ENCODE results near the gene AIRE. TPM values are rescaled to one million over a fixed set of nuclear protein-coding genes. Genes with fewer than 3 reads are reported as not detected.

Gene AIRE
- total and polyA plus RNA-seq, 4 donors: 0.05 TPM; not detected in 3

DNA sequence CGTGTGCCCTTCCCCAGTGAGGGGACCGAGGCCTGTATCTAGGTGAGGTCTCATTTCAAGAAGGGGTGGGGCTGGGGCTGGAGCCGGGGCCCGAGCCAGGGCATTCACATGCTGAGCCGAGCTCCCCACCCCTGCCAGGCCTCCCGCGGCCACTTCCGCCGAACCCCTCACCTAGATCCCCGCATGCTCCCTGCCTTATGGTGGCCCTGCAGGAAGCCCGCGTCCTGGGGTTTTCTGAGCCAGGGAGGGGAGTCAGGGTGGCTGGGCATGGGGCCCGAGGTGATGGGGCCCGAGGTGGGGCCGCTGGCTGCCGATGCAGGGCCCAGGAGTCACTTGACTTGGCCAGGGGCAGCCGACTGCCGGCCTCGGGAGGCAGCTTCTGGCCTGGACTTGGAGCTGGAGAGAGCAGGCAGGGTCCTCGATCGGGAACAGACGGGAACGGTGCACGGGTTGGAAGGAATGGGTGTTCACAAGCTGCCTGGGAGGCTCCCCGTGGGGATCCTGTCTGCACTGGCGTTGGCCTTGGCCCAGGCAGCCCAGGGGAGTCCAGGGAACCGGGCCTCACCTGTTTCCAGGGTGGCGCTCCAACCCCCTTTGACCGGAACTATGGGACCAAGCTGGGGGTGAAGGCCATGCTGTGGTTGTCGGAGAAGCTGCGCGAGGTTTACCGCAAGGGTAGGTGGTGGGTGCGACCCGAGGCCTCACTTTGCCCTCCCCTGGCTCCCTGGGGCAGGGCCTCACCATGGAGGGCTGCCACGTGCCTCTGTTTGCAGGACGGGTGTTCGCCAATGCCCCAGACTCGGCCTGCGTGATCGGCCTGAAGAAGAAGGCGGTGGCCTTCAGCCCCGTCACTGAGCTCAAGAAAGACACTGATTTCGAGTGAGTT lies 40.0 kb downstream of the AIRE start:
- Histone ChIP-seq H3K36me3 (ENCODE audit: control insufficient read depth in 4 of 4, insufficient read depth in 3 of 4, low read depth in 1 of 4, low read length in 3 of 4) (peaks cover 2 to 47% (median 25%) of the 10 kb centered on the region in 4 donors), H3K9me3 (ENCODE audit: control insufficient read depth in 4 of 4, low read length in 3 of 4) (no peaks in the 10 kb centered on the region), H3K4me3 (ENCODE audit: low read depth in 1 of 3, low read length in 3 of 3) (no peak overlapping the region), H3K27ac (ENCODE audit: low read depth in 1 of 2, low read length in 2 of 2) (no peak overlapping the region), H3K27me3 (ENCODE audit: control insufficient read depth in 4 of 4, insufficient read depth in 4 of 4, low read length in 3 of 4) (no peaks in the 10 kb centered on the region), H3K4me1 (ENCODE audit: control insufficient read depth in 4 of 4, insufficient read depth in 4 of 4, low read length in 3 of 4) (no peaks in the 10 kb centered on the region), H3K9ac (ENCODE audit: low read depth in 1 of 2, low read length in 2 of 2) (no peak overlapping the region)
- whole genome bisulfite sequencing: 95% methylated on average over 44 of the region's 44 CpGs
- DNase-seq (ENCODE audit: low spot score): no peak
- no peak for TF ChIP-seq GABPA (IDR thresholded peaks at IDR 0.05 in 1 of 2, conservative IDR thresholded peaks at IDR 0.05 in 1 of 2)
- TF ChIP-seq EGR1 (IDR thresholded peaks at IDR 0.05; ENCODE audit: low read depth in 2 of 2): no peak
- TF ChIP-seq RAD21 (IDR thresholded peaks at IDR 0.05): no peak
- no peak for TF ChIP-seq TAF1 (conservative IDR thresholded peaks at IDR 0.05)
- TF ChIP-seq NR2F2 (IDR thresholded peaks at IDR 0.05): no peak

DNA sequence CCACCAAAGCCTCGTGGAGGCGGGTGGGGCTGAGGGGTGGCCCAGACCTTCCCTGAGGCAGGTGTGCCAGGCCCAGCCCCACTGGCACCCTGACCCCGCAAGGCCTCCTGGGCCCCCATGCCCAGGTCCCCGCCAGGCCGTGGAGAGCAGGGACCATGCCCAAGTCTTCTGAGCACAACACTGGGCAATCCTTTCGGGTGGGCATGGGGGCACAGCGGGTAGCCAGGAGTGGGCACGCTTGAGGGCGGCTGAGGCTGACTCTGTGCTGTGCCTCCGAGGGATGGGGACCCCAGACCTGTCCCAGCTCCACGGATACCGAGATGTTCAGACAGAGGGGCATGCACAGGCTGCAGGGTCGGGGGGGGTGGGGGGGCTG lies 40.6 kb downstream of the AIRE start:
- Histone ChIP-seq H3K9ac (ENCODE audit: low read depth in 1 of 2, low read length in 2 of 2) (no peak overlapping the region), H3K4me1 (ENCODE audit: control insufficient read depth in 4 of 4, insufficient read depth in 4 of 4, low read length in 3 of 4) (no peaks in the 10 kb centered on the region), H3K9me3 (ENCODE audit: control insufficient read depth in 4 of 4, low read length in 3 of 4) (no peaks in the 10 kb centered on the region), H3K27ac (ENCODE audit: low read depth in 1 of 2, low read length in 2 of 2) (no peak overlapping the region), H3K27me3 (ENCODE audit: control insufficient read depth in 4 of 4, insufficient read depth in 4 of 4, low read length in 3 of 4) (no peaks in the 10 kb centered on the region), H3K4me3 (ENCODE audit: low read depth in 1 of 3, low read length in 3 of 3) (no peak overlapping the region), H3K36me3 (ENCODE audit: control insufficient read depth in 4 of 4, insufficient read depth in 3 of 4, low read depth in 1 of 4, low read length in 3 of 4) (peaks cover 2 to 43% (median 23%) of the 10 kb centered on the region in 4 donors)
- no peak for DNase-seq (ENCODE audit: low spot score)
- TF ChIP-seq, protein P1, sequence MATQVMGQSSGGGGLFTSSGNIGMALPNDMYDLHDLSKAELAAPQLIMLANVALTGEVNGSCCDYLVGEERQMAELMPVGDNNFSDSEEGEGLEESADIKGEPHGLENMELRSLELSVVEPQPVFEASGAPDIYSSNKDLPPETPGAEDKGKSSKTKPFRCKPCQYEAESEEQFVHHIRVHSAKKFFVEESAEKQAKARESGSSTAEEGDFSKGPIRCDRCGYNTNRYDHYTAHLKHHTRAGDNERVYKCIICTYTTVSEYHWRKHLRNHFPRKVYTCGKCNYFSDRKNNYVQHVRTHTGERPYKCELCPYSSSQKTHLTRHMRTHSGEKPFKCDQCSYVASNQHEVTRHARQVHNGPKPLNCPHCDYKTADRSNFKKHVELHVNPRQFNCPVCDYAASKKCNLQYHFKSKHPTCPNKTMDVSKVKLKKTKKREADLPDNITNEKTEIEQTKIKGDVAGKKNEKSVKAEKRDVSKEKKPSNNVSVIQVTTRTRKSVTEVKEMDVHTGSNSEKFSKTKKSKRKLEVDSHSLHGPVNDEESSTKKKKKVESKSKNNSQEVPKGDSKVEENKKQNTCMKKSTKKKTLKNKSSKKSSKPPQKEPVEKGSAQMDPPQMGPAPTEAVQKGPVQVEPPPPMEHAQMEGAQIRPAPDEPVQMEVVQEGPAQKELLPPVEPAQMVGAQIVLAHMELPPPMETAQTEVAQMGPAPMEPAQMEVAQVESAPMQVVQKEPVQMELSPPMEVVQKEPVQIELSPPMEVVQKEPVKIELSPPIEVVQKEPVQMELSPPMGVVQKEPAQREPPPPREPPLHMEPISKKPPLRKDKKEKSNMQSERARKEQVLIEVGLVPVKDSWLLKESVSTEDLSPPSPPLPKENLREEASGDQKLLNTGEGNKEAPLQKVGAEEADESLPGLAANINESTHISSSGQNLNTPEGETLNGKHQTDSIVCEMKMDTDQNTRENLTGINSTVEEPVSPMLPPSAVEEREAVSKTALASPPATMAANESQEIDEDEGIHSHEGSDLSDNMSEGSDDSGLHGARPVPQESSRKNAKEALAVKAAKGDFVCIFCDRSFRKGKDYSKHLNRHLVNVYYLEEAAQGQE (IDR thresholded peaks at IDR 0.05): no peak
- TF ChIP-seq, protein P2, sequence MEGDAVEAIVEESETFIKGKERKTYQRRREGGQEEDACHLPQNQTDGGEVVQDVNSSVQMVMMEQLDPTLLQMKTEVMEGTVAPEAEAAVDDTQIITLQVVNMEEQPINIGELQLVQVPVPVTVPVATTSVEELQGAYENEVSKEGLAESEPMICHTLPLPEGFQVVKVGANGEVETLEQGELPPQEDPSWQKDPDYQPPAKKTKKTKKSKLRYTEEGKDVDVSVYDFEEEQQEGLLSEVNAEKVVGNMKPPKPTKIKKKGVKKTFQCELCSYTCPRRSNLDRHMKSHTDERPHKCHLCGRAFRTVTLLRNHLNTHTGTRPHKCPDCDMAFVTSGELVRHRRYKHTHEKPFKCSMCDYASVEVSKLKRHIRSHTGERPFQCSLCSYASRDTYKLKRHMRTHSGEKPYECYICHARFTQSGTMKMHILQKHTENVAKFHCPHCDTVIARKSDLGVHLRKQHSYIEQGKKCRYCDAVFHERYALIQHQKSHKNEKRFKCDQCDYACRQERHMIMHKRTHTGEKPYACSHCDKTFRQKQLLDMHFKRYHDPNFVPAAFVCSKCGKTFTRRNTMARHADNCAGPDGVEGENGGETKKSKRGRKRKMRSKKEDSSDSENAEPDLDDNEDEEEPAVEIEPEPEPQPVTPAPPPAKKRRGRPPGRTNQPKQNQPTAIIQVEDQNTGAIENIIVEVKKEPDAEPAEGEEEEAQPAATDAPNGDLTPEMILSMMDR (IDR thresholded peaks at IDR 0.05; ENCODE audit: low read depth, low read length, missing input control): no peak
- TF ChIP-seq RXRA (IDR thresholded peaks at IDR 0.05) (no peak), HNF4G (IDR thresholded peaks at IDR 0.05) (no peak), JUND (IDR thresholded peaks at IDR 0.05) (no peak), FOXA1 (IDR thresholded peaks at IDR 0.05) (no peak), HNF4A (conservative IDR thresholded peaks at IDR 0.05) (no peak), TAF1 (conservative IDR thresholded peaks at IDR 0.05) (no peak), YY1 (IDR thresholded peaks at IDR 0.05) (no peak), NR2F2 (IDR thresholded peaks at IDR 0.05) (no peak)
- TF ChIP-seq, protein P3, sequence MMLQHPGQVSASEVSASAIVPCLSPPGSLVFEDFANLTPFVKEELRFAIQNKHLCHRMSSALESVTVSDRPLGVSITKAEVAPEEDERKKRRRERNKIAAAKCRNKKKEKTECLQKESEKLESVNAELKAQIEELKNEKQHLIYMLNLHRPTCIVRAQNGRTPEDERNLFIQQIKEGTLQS (IDR thresholded peaks at IDR 0.05): no peak
- 92% methylated on average over 13 of the region's 13 CpGs for WGBS
